Measurements from ENCODE around the gene TRRAP. TPM values are rescaled to one million over a fixed set of nuclear protein-coding genes. Genes with fewer than 3 reads are reported as not detected.

Gene TRRAP
- total and polyA plus RNA-seq, 4 donors, result 4.3 to 22.7 (median 10.1) TPM

DNA sequence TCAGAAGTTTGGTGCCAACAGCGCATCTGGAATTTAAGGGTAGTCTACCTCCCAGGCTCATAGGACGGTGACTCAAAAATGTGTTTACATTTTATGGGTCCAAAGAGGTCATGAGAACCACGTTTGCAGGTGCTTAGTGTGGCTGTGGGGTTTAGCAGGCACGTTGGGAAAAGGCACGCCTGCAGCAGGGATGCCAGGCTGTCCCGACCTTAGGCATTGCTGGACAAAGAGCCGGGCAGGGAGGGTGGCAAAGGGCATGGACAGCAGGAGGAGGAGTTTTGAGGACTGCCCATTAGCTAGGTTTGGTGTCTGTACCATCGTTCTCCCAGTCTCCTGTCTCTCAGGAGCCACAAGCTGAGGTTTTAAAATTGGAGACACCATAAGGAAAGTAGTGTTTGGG is 104.4 kb downstream of the TRRAP start:
- no peak for TF ChIP-seq NR2F2 (IDR thresholded peaks at IDR 0.05)
- TF ChIP-seq HNF4G (IDR thresholded peaks at IDR 0.05), result no peak
- TF ChIP-seq GABPA (IDR thresholded peaks at IDR 0.05 in 1 of 2, conservative IDR thresholded peaks at IDR 0.05 in 1 of 2), result no peak
- TF ChIP-seq EGR1 (IDR thresholded peaks at IDR 0.05; ENCODE audit: low read depth in 2 of 2), result no peak
- TF ChIP-seq, protein P1, sequence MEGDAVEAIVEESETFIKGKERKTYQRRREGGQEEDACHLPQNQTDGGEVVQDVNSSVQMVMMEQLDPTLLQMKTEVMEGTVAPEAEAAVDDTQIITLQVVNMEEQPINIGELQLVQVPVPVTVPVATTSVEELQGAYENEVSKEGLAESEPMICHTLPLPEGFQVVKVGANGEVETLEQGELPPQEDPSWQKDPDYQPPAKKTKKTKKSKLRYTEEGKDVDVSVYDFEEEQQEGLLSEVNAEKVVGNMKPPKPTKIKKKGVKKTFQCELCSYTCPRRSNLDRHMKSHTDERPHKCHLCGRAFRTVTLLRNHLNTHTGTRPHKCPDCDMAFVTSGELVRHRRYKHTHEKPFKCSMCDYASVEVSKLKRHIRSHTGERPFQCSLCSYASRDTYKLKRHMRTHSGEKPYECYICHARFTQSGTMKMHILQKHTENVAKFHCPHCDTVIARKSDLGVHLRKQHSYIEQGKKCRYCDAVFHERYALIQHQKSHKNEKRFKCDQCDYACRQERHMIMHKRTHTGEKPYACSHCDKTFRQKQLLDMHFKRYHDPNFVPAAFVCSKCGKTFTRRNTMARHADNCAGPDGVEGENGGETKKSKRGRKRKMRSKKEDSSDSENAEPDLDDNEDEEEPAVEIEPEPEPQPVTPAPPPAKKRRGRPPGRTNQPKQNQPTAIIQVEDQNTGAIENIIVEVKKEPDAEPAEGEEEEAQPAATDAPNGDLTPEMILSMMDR (IDR thresholded peaks at IDR 0.05; ENCODE audit: low read depth, low read length, missing input control), result no peak
- TF ChIP-seq, protein P2, sequence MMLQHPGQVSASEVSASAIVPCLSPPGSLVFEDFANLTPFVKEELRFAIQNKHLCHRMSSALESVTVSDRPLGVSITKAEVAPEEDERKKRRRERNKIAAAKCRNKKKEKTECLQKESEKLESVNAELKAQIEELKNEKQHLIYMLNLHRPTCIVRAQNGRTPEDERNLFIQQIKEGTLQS (IDR thresholded peaks at IDR 0.05), result no peak
- TF ChIP-seq, protein P3, sequence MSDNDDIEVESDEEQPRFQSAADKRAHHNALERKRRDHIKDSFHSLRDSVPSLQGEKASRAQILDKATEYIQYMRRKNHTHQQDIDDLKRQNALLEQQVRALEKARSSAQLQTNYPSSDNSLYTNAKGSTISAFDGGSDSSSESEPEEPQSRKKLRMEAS (IDR thresholded peaks at IDR 0.05), result no peak
- TF ChIP-seq JUND (IDR thresholded peaks at IDR 0.05), result no peak
- no peak for TF ChIP-seq RAD21 (IDR thresholded peaks at IDR 0.05)
- no peak for TF ChIP-seq SP1 (IDR thresholded peaks at IDR 0.05)
- no peak for TF ChIP-seq YY1 (IDR thresholded peaks at IDR 0.05)
- TF ChIP-seq FOXA2 (IDR thresholded peaks at IDR 0.05), result no peak
- TF ChIP-seq HNF4A (conservative IDR thresholded peaks at IDR 0.05), result no peak
- TF ChIP-seq, protein P4, sequence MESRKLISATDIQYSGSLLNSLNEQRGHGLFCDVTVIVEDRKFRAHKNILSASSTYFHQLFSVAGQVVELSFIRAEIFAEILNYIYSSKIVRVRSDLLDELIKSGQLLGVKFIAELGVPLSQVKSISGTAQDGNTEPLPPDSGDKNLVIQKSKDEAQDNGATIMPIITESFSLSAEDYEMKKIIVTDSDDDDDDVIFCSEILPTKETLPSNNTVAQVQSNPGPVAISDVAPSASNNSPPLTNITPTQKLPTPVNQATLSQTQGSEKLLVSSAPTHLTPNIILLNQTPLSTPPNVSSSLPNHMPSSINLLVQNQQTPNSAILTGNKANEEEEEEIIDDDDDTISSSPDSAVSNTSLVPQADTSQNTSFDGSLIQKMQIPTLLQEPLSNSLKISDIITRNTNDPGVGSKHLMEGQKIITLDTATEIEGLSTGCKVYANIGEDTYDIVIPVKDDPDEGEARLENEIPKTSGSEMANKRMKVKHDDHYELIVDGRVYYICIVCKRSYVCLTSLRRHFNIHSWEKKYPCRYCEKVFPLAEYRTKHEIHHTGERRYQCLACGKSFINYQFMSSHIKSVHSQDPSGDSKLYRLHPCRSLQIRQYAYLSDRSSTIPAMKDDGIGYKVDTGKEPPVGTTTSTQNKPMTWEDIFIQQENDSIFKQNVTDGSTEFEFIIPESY (IDR thresholded peaks at IDR 0.05), result no peak
- Histone ChIP-seq H3K4me1 (ENCODE audit: control insufficient read depth in 4 of 4, insufficient read depth in 4 of 4, low read length in 3 of 4) (no peaks in the 10 kb centered on the region), H3K27me3 (ENCODE audit: control insufficient read depth in 4 of 4, insufficient read depth in 4 of 4, low read length in 3 of 4) (no peaks in the 10 kb centered on the region), H3K9ac (ENCODE audit: low read depth in 1 of 2, low read length in 2 of 2) (no peak overlapping the region), H3K9me3 (ENCODE audit: control insufficient read depth in 4 of 4, low read length in 3 of 4) (peaks cover 0 to 4% (median 0%) of the 10 kb centered on the region in 4 donors), H3K36me3 (ENCODE audit: control insufficient read depth in 4 of 4, insufficient read depth in 3 of 4, low read depth in 1 of 4, low read length in 3 of 4) (peaks cover 10 to 79% (median 74%) of the 10 kb centered on the region in 4 donors), H3K4me3 (ENCODE audit: low read depth in 1 of 3, low read length in 3 of 3) (no peak overlapping the region), H3K27ac (ENCODE audit: low read depth in 1 of 2, low read length in 2 of 2) (no peak overlapping the region)
- no peak for DNase-seq (ENCODE audit: low spot score)
- WGBS, result 90% methylated on average over 8 of the region's 8 CpGs

DNA sequence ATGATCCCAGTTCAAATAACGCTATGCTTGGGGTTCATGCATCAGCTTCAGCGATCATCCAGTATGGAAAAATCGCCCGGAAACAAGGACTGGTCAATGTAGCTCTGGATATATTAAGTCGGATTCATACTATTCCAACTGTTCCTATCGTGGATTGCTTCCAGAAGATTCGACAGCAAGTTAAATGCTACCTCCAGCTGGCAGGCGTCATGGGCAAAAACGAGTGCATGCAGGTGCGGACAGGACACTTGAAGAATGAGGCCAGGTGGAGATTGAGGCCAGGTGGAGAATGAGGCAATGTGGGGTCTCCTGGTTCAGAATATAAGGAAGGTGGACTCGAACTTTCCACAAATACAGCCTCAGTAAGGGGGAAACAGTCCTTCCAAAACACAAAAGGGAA is 105.8 kb downstream of the TRRAP start:
- peaks cover 11 to 77% (median 70%) of the 10 kb centered on the region in 4 donors for H3K36me3 ChIP-seq (ENCODE audit: control insufficient read depth in 4 of 4, insufficient read depth in 3 of 4, low read depth in 1 of 4, low read length in 3 of 4)
- peaks cover 0 to 4% (median 0%) of the 10 kb centered on the region in 4 donors for H3K9me3 ChIP-seq (ENCODE audit: control insufficient read depth in 4 of 4, low read length in 3 of 4)
- 96% methylated on average over 11 of the region's 11 CpGs for WGBS
- H3K4me3 ChIP-seq (ENCODE audit: low read depth in 1 of 3, low read length in 3 of 3), result no peak overlapping the region
- no peaks in the 10 kb centered on the region for H3K4me1 ChIP-seq (ENCODE audit: control insufficient read depth in 4 of 4, insufficient read depth in 4 of 4, low read length in 3 of 4)
- TF ChIP-seq HNF4A (conservative IDR thresholded peaks at IDR 0.05) (no peak), YY1 (IDR thresholded peaks at IDR 0.05) (no peak), TAF1 (conservative IDR thresholded peaks at IDR 0.05) (no peak)
- TF ChIP-seq, protein P1 (IDR thresholded peaks at IDR 0.05; ENCODE audit: low read depth, low read length, missing input control), result no peak
- no peak overlapping the region for H3K27ac ChIP-seq (ENCODE audit: low read depth in 1 of 2, low read length in 2 of 2)
- no peak overlapping the region for H3K9ac ChIP-seq (ENCODE audit: low read depth in 1 of 2, low read length in 2 of 2)
- no peaks in the 10 kb centered on the region for H3K27me3 ChIP-seq (ENCODE audit: control insufficient read depth in 4 of 4, insufficient read depth in 4 of 4, low read length in 3 of 4)
- DNase-seq (ENCODE audit: low spot score), result no peak
